H1 (cell line): ENCODE data around the gene PLAC9. TPM values are rescaled to one million over a fixed set of nuclear protein-coding genes. Genes with fewer than 3 reads are reported as not detected.

Experiments
- BCL11A ChIP-seq, 2 experiments: IDR thresholded peaks; one replicate each; pipeline ENCODE4 v1.6.1; 2011; ENCODE audit warnings: low read depth in 2 of 2, low read length in 2 of 2, mild to moderate bottlenecking in 2 of 2
- SAP30 ChIP-seq: fragments of 300-600 bp; sonication (generic); IDR thresholded peaks from 2 replicates; pipeline ENCODE4 v1.7.1; 2012; ENCODE audit warnings: low read length, moderate library complexity, mild to moderate bottlenecking, inconsistent platforms; ENCODE audit not compliant: insufficient read depth, insufficient replicate concordance
- SUZ12 ChIP-seq: fragments of 200-600 bp; sonication (generic); IDR thresholded peaks from 2 replicates; pipeline ENCODE4 v1.6.1; 2012; ENCODE audit warnings: mild to moderate bottlenecking, inconsistent platforms, low read length, moderate library complexity, mixed read lengths
- polyA plus RNA-seq, 7 experiments: library from polyadenylated mRNA; depleted of rRNA in 3 of 7; stranded (reverse) in 5 of 7; unstranded in 2 of 7; fragments of >200 nt in 5 of 7; fragments of 200-250 nt in 2 of 7; gene quantifications; 1 replicate in 5 of 7; 2 replicates in 1 of 7; 4 replicates in 1 of 7; pipeline versions ENCODE4 v1.2.1 to v1.2.3, GENCODE V29; 2011 to 2013; ENCODE audit warnings: missing spikeins in 2 of 7, mixed read lengths in 2 of 7
- total RNA-seq: library from RNA; stranded (reverse); fragmentation: NEBNext Ultra II Directional; extraction: Animal tissue kit (Norgen Biotek cat#: 25700); gene quantifications from 2 replicates; pipeline ENCODE4 v1.2.1, GENCODE V29; 2021

Gene PLAC9
- total and polyA plus RNA-seq, 2 of the 8 experiments (the other 6 are each of a cell fraction or from before 2014, with no cell fraction given), result 8.4 to 16.7 TPM

DNA sequence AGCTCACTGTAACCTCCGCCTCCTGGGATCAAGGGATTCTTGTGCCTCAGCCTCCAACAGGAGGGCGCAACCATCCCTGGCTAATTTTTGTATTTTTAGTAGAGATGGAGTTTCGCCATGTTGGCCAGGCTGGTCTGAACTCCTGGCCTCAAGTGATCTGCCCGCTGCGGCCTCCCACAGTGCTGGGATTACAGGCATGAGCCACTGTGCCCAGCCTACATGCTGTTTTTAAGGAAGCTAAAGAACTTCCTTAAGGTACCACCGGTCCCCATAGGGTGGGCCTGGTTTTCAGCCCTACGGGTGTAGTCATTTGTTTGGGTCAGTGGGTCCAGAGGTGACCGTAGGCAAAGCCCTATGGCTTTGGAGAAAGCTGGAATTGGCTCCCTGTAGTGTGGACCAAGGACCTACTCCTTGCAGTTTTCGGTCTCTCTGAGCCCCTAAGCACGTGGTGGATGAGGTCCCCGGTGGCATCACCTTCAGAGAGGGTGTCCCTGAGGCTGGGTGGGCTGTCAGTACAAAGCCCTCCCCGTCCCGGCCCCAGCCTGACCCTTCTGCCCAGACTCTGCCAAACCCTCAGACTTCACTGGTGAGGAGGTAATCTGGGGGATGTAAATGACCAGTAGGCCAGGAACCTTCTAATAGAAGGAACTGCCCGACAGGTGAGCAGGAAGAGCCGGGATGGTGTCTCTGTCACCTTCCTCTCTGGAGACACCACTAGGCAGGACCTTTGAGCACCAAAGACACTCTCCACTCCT lies 42.3 kb downstream of the PLAC9 start (continued):
- TF ChIP-seq SAP30, result no peak
- TF ChIP-seq BCL11A (IDR thresholded peaks at IDR 0.05; ENCODE audit: low read depth in 2 of 2, low read length in 2 of 2), result no peak
- TF ChIP-seq SUZ12, result no peak
